HG02678 (cell line): Measurements from ENCODE around the gene PSMA3.
A peak's percentile ranks its signal among the peaks of the same experiment; 100 is the strongest.

Experiments used
- ATAC-seq: cut with Tn5 transposase; IDR thresholded peaks from one replicate; pipeline ENCODE4 v1.9.1; 2021; ENCODE audit warnings: mild to moderate bottlenecking, moderate library complexity; ENCODE audit not compliant: unreplicated experiment

Gene PSMA3

DNA sequence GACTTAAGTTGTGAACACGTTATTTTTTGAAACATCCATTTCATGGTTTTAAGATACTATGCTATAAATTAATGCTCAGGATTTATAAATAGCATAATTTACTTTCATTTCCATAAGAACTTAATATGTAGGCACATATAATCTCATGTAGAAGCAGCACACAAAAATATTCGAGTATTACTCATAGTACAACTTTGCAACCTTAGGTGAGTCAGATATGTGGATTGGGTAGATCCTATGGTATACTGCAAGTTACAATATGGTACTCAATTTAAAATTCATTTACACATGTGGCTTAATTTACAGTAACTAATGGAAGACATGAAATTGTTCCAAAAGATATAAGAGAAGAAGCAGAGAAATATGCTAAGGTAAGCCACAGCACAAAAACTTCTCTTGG lies 26.0 kb downstream of the PSMA3 start:
- no peak for ATAC-seq

DNA sequence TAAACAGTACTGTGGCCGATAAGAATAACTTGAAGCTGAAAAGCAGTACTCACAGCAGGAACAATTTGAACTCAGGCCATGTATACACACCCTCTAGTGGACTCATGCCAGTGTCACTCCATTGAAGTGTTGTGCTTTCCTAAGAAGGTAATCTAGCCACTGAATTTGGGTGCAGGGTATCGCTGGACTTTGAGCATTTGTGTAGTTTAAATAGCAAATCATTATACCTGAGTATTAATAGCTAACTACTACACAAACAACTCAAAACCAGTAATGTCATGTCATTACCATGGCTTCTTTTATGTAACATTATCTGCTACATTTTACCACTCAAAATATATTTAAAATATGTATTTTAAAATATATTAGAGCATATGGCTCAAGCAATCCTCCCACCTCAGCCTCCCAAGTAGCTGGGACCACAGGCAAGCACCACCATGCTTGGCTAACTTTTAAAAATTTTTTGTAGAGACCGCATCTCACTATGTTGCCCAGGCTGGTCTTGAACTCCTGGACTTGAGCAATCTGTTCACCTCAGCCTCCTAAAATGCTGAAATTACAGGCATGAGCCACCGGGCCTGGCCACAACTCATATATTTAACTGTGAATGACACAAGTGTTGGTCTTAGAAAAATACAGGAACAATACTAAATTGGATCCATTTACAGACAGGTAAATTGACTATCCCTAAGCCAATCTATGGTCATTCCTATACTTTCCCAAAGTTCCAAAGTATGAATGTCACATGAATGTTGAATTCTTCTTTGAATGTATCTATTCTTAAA lies 28.1 kb downstream of the PSMA3 start:
- ATAC-seq = no peak

DNA sequence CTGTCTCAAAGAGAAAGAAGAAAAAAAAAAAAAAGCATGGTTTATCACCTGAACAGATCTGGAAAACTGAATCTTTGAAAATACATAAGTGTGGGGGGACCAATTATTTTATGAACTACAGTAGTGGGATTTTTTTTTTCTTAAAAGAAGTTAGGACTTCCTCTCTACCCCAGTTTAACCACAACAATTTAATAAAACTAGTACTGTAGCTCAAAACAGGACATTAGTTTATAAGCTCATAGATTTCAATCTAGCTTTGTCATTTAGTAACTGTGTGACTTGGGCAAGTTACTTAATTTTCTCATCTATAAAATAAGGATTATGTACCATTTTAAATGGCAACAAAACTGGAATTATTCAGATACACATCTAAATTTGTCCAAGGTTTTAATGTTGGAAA lies 30.2 kb downstream of the PSMA3 start:
- ATAC-seq = no peak

DNA sequence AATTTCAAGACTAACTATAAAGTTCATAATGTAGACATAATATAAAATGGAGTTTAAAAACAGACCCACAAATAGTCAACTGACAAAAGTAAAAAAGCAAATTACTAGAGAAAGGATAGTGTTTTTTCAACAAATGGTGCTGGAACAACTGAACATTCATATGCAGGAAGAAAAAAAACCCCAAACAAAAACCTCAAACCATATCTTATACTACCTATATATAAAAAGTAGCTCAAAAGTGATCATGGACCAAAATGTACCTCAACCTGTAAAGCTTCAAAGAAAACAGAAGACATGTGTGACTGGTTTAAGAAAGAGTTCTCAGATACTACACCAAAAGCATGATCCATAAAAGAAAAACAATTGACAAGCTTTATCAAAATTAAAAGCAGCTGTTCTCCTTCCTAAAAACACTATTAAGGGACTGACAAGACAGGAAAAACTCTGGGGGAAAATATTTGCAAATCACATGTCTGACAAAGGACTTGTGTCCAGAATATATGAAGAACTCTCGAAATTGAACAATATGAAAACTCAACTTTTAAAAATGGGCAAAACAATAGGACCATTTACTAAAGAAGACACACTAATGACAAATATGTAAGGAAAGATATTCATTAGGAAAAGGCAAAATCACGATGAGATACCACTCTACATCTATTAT lies 31.0 kb downstream of the PSMA3 start:
- no peak for ATAC-seq

DNA sequence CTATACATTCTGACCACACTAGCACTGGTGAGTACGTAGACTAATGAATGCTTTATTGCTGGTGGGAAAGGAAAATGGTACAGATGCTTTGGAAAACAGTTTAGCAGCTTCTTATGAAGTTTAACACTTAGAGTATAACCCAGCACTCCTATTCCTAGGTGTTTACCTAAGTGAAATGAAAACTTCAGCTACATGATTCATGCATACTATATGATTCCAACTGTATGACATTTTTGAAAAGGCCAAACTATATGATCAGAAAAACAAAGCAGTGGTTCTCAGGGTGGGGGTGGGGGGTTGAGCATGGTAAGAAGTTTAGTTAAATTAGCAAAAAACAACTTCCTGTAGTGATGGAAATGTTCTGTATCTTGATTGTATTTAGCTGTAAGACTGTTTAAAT lies 31.6 kb downstream of the PSMA3 start:
- ATAC-seq = no peak

DNA sequence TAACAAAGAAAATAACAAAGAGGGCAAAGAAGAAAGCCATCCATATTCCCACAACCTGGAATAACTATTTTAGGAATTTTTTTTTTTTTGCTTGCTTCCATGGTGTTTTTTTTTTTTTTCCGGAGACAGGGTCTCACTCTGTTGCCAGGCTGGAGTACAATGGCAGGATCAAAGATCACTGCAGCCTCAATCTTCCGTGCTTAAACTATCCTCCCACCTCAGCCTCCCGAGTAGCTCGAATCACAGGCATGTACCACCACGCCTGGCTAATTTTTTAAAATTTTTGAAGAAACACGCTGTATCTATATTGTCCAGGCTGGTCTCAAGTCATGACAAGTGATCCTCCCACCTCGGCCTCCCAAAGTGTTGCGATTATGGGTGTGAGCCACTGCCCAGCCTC lies 33.5 kb downstream of the PSMA3 start:
- ATAC-seq = no peak

DNA sequence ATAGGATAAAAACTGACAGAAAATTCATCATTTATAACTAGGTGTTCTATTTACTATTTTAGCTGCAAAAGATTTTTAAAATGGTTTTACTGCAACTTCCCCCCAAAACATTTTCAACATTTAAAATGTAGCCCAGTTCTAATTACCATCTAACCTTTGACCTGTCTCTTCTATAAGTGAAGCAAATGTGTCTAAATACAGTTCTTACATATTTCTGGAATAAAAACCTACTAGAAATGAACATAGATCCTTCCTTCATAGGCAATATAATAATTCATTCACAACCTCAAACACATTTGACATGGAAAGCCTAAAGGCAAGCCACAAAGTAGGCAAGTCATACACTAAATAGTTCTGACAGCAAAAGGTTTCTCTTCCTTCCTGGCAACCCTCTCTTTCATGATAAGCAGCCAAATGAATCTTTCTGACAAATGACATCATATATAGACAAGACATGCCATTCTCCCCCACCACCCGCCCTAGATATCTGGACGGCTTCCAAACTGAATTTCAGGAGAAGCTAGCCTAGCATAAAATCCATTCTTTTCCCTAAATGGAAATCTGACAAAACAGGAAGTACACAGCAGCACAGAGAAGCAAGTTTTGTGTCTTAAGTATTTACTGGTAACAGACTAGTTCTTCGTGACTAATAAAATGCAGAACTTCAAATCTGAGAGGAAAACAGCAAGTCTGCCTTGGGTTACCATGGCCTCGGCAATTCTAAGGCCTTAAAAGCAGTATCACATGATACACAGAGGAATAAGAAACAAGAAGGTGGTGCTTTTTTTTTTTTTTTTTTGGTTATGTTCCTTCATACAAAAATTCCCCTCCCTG lies 36.5 kb downstream of the PSMA3 start:
- ATAC-seq = peak; percentile 55

DNA sequence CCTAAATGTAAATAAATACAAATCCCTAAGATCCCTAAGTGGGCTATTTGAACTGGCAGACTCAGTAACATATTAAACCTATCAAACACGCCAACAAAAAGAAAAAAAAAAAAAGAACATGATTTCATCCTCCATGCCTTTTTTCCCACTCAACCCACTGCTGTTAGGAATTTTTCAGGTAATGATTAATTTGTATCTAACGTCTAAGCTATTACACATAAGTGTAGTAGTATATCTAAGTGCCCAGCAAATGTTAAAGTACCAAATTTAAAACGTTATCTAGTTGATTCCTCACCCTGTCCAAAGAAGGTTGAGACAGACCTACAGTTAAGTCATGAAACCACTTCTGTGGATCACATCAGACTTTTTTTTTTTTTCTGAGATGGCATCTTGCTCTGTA lies 37.3 kb downstream of the PSMA3 start:
- ATAC-seq = no peak

DNA sequence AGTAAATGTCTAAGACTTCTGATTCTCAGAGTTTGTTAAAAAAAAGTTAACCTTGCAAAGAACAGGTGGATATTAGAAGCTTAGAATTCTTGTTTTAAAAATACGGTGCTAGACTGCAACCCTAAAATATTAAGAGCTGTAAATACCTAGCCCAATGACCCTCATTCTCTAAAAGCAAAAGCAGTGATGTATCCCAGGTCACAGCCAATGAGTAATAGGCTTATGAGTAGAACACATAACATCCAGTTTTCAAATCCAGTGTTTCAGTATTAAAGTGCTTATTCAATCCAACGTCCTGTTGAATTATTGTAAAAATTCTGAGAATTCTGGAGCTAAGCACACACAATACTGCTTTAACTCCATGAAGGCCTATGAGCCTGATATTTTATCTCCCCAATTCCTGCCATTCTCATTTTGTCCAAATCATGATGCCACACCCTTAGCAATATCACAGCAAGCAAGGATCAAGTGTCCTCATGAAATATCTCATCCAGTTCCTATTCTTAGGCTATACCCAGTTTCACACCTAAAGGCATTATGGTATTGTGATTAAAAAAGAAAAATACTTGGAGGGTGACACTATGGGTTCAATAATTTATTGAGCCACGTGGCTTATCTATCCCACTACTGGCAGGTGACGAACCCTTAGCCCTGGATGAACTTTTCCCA lies 38.4 kb downstream of the PSMA3 start:
- no peak for ATAC-seq

DNA sequence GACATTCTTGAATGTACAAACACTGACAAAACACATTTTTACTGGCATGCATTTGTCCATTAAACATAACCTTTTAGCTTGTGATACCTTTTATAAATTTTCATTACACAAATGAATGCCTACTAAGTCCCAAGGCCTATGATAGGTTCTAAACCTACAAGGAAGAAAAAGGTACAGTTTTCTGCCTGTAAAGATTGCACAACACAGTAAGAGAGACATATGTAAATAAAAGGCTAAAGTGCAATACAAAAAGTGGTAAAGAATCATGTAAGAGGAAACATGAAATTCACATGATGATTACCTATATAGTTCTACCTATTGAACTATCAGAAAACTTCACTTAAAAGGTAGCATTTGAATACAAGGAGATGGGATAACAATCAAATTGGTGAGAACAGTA lies 39.1 kb downstream of the PSMA3 start:
- no peak for ATAC-seq

DNA sequence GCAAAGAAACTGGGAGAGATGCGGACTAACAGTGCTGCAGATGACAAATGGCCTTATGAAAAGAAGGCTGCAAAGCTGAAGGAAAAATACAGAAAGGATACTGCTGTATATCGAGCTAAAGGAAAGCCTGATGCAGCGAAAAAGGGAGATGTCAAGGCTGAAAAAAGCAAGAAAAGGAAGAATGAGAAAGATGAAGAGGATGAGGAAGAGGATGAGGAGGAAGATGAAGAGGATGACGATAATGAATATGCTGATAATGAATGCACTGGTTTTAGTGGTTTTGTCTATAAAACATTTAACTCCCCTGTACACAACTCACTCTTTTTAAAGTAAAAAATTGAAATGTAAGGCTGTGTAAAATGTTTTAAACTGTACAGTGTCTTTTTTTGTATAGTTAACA lies 40.5 kb downstream of the PSMA3 start:
- ATAC-seq = no peak

DNA sequence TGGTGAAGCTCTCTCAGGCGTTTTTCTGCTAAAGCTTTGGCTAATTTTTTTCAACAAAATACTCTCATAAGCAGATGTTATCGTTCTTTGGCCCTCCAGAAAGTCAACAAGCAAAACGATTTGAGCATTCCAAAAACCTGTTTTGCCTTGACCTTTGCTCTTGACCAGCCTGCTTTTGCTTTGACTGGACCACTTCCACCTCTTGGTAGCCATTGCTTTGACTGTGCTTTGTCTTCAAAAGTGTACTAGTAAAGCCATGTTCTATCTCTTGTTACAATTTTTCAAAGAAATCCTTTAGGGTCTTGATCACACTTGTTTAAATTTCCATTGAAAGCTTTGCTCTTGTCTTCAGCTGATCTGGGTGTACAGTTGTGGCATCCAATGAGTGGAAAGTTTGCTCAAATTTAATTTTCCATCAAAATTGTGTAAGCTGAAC lies 43.0 kb downstream of the PSMA3 start:
- no peak for ATAC-seq

DNA sequence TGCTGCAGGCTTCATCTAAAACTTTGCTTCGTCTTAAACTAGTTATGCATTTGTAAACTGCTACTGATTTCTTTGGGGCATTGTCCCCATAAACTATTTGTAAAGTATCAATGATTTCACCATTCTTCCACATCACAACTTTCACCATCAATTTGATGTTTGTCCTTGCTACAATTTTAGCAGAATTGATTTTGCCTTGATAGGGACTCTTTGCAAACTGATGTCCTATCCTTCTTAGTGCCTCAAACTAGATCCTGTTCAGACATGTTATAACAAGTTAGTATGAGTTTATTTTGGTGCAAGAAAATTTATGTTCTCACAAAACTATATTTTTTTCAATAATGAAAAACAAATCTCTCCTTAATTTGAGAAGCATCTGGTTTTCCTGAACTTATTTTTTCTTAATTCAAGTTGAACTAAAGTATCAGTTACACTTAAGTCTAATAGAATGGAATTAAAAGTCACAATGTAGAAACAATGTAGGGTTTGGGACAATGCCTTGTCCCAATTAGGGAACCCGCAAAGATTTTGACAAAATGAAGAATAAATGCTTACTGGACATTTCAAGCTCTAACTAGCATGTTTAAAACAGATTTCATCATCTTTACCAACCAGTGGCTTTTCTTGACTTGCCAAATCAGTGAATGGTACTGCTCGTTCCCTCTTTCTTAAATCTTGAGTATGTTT lies 43.6 kb downstream of the PSMA3 start:
- ATAC-seq = no peak

DNA sequence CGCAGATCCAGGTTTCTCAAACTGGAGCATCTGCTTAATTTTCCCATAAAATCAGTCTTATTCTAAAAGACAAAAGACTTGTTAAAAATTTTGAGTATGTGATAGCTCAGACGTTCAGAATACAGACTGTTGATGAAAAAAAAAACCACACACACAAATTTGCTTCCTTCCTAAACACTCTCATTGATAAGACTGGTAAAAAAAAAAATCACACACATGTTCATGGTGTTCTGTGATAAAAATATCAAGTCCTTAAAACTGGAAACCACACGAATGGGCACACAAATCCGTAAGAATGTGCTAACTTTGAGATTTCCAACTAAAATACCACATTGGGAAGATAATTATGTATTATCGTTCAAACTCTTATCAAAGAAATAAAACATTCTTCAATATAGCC lies 47.0 kb downstream of the PSMA3 start:
- ATAC-seq = no peak

DNA sequence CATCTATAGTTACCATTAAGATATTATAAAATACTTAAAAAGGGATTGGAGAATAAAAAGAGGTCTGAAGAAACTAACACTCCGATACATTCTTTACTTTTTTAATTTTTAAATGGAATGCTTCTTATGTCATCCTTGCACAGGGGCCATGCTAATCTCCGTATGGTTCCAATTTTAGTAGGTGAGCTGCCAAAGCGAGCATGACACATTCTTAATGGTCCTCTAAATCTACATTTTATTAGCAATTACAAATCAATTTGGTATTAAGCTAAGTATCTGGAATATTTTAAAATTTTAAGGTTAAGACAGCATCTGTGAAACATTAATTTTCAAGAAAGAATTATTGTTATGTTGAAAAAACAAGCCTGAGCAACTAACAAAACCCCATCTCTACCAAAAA lies 47.5 kb downstream of the PSMA3 start:
- ATAC-seq = no peak

DNA sequence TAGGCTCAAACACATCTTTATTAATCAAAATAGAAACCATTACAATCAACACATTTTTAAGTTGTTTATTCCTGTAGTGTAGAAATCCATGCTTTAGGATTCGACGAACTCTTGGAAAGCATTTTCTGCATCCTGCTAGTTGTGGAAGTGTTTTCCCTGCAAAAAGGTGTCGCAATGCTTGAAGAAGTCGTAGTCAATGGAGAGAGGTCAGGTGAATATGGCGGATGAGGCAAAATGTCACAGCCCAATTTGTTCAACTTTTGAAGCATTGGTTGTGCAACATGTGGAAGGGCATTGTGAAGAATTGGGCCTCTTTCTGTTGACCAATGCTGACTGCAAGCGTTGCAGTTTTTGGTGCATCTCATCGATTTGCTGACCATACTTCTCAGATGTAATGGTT lies 49.6 kb downstream of the PSMA3 start:
- no peak for ATAC-seq

DNA sequence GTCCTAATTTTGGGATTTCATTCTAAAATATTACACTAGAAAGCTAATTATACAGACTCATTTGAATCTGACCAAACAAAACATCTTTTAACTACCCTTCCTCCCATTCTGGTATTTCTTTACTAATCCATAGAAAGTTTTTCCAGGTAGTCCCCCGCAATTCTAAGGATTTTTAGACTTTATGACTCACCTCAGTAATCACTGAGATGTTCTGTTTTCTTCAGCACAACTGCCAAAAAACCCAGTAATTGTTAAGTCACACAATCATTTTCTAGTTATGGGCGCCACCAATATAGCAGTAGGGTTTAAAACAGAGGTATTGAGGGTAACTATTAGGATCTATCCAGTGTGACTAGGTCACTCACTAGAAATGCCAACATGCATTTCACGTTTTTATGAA lies 52.1 kb downstream of the PSMA3 start:
- ATAC-seq = no peak

DNA sequence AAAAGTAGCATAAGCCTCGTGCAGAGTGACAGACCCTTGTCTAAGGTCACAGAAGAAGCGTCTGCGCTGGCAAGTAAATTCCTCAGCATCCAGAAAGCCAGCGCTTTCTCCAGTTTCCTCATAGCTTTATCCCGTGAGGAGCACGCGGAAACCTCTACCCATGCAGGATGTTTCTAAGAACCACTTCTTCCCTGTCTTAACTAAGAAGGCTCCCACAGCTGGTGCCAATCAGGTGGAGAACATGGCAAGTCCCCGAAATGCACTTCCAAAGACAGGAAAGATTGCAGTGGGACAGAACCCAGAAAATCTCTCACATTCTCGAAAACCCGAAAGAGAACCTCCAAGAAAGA lies 52.7 kb downstream of the PSMA3 start:
- ATAC-seq = no peak

DNA sequence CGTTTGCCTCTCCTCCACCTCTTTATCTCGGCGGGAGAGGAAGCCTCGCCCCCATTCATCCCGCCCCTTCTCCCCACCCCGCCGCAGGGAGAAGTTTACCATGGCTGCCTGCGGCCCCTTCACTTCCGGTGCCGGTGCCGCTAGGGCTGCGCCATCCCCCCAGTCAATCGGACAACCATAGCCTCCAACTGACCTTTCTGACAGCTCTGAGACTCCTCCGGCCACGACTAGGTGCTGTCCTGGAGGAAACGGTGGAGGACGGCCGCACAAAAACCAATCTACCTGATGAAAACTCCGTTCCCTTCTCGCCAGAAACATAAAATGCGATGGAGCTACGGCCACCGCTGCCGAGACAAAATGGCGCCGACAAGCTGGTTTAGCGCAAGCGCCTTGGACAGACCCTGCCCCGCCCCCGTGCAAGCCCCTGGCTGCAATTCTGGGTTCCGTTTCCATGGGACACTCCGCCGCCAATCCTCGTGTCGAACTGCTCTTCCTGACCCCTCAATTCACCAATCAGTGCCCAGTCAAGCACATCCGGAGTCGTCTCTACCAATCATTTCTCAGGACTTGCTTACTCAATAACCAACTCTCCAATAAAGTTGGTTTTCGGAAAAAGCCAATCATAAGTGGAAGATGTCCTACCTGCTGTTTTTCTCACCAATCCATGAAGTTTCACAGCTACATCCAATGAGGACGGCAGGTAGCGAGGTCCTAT lies 53.3 kb downstream of the PSMA3 start:
- peak; percentile 84 for ATAC-seq
